Measurements from ENCODE around the gene SOWAHA.

The SOWAHA gene

GRCh38 chr5:132825834-132826391 is 12.8 kb downstream of the SOWAHA start:
- DNase-seq (ENCODE audit: low read depth, low spot score) = no peak

DNA sequence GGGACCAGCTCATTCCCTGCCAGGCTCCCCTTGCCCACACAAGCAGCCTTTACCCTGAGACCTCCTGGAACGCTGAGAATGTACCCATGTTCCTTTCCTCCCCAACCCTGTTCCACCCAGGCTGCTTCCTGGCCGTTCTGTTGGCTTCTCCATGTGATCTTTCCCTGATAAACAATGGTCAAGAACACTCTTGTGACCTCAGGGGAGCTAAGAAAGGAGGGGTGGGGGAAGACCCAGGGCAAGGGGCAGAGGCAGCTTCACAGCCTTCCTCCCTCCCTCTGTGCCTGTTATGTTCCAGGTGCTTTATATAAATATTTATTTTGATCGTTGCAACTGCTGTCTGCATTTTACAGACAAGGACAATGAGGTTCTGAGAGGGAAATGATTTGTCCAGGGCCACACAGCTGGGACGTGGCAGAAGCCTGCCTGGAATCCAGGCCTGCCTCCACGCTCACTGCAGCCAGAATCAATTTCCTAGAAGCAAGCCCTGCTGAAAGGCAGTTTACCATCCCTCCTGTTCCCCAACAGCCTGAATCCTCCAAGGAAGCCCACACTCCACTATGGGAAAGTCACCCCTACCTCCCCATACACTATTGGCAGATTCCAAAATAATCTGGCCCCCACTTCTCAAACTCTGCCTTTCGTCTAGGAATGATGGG is 13.5 kb downstream of the SOWAHA start:
- no peak for DNase-seq (ENCODE audit: low read depth, low spot score)

GRCh38 chr5:132827943-132828673 is 15.0 kb downstream of the SOWAHA start:
- no peak for DNase-seq (ENCODE audit: low read depth, low spot score)

GRCh38 chr5:132828846-132829494 is 15.9 kb downstream of the SOWAHA start:
- no peak for DNase-seq (ENCODE audit: low read depth, low spot score)

- no peak for DNase-seq (ENCODE audit: low read depth, low spot score)
Observed at GRCh38 chr5:132829742-132830435, 16.8 kb downstream of the SOWAHA start.

GRCh38 chr5:132830436-132831094 is 17.5 kb downstream of the SOWAHA start, which contains the start of gene SHROOM1:
Gene SHROOM1, minus strand, starts transcription at chr5:132830647. Its CDS starts 4,507 bp downstream, at chr5:132826140.
- DNase-seq (ENCODE audit: low read depth, low spot score) = no peak

DNA sequence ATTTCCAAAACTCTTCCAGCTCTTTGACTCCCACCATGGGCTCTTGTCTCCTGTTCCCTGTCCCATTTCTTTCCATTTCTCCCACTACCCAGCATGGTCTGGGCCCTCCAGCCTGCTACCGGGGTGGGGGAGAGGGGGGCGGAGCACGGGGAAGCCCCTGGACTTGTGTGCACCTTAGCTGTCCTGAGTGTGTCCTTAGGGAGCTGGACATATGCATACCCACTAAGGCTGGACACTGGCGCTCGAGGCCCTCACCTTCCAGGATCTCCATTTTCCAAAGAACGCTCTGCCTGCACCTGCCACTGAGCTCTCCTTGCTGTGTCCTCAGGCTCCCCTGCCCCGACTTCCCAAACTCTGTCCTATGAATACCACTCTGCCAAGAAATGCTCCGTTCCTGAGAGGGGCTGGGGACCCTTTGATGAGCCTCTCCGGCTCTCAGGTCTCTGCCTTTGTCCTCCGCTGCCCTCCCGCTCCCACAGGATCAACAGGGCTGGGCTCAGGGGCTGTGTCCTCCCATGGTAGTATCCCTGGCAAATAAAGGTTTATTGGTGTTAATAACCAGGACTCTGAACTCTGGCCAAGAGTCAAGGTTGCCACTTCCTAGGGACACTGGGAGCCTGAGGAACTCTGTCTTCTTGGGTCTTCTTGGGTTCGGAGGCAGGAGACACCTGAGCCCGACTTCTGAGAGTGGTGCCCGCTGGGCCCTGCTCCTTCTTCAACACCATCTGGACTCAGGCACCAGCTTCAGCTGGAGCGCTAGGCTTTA is 18.2 kb downstream of the SOWAHA start:
- DNase-seq (ENCODE audit: low read depth, low spot score) = no peak

DNA sequence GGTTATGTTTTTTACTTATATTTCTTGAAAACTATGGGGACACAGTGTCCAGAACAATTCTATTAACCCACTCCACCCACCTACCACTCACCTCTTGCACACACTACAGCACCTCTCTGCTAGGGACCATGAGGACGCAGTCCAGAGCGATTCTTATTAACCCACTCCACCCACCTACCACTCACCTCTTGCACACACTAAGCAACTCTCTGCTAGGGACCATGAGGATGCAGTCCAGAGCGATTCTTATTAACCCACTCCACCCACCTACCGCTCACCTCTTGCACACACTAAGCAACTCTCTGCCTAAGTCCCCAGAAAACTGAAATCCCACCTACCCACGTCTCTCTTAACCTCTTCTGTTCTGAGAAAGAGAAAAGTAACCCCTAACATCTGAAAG is 19.5 kb downstream of the SOWAHA start:
- DNase-seq (ENCODE audit: low read depth, low spot score) = no peak

DNA sequence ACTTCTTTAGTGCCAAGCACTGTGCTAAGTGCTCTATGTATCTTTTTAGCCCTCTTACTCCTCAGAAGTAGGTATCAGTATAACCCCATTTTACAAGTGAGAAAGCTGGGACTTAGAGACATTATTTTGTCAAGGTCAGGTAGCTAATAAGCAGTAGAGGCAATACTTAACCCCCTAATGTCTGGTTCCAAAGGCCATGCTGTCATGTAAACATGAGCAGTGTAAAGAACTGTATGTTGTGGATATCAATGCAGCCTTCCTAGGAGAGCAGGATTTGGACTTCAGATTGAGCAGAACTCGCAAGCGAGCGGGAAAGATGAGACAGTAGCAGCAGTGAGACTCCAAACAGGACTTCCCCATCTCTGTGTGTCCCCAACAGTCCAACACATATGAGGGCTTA is 21.0 kb downstream of the SOWAHA start:
- no peak for DNase-seq (ENCODE audit: low read depth, low spot score)

DNA sequence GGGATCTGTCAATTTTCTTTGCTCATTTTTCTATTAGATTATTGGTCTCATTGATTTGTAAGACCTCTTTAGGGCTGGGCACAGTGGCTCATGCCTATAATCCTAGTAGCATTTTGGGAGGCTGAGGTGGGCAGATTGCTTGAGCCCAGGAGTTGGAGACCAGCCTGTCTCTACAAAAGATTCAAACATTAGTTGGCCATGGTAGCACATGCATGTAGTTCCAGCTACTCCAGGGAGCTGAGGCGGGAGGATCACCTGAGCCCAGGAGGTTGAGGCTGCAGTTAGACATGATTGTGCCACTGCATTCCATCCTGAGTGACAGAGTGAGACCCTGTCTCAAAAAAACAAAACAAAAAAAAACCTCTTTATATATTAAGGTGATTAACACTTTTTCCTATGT is 23.8 kb downstream of the SOWAHA start:
- no peak for DNase-seq (ENCODE audit: low read depth, low spot score)

DNA sequence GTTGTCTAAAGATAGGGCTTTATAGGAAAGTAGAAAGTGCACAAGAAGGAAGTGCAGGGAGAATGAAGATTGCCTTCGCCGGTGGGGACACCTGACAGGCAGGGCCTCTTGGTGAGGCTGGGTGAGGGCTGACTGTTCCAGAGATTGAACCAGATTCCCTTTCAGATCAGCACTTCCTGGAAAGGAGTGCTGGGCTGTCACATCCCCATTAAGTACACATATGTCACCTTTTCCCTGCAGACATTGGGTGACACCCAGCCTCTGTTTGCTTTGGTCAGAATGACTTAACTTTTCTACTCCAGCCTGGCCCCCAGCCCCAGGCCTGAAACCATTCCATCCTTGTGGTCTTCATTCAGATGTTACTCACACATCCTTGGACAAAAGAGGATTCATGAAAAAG is 24.8 kb downstream of the SOWAHA start:
- DNase-seq (ENCODE audit: low read depth, low spot score) = no peak

DNA sequence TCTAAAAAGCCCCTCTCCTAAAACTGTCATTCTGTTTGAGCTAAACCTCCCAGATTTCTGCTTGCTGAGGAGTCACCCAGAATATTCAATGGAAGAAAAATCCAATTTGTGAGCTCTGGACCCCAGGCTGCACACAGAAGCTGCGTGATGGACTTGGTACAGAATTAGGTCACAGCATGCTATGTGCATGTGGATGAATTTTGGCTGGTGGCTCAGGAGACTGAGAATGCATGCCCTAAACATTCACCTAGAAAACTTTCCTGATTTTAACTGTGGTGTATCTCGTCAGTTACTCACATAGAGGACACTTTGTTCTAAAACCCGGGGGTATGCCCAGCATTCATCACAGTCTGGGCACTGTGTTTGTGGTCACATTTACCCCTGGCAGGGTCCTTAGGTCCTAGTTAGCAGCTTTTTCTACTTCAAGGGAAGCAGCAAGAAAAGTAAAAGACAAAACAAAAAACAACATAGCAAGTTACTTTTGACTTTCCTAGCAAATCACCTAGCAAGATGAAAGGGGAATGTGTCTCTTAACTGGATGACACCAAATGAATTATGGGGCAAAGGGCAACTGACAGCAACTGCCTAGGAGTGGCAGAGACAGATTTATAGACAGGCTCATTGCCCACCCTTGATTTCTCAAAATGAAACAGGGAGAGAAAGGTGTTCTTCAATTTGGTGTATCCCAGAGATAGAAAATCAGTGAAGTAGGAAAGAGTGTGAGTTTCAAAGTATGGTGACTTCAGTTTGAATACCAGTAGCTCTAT is 25.6 kb downstream of the SOWAHA start:
- no peak for DNase-seq (ENCODE audit: low read depth, low spot score)

DNA sequence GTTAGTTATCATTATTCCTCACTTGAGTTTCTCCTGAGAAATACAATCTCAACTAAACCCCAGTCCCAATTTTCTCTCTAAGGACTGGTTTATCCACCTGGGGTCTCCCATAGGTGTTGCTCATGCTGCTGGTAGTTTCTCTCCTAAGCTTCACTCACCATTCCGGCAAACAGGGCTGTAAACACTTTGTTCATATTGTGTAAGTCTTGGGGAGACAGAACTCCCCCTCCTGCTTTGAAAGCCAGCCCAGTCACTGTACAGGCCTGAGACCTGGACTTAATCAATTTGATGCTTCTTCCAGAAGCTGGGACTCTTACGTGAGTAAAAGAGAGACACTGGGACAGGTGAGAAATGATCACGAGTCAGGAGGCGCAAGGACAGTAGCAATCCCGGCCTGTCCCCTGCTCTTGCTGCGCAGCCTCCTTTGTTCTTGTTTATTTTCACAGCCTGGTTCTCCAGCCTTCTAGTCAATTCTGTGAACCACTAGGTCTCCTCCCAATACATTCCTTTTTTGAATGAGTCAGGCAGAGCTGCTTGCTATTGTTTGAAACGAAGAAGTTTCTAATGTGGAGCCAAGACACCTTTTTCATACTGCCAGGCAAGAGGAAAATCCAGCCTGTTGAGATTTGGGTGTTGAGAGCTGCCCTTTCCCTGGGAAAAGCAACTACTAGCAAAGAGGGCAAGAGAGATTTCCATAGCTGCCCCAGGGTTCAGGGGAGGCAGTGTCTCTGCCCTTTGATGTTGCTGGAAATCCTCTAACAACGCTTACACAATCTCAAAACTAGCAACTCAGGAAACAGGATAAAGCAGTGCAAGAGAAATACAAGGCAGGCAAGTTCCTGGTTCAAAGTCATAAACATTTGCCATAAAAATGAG is 26.6 kb downstream of the SOWAHA start:
- DNase-seq (ENCODE audit: low read depth, low spot score) = no peak

GRCh38 chr5:132840313-132840712 is 27.2 kb downstream of the SOWAHA start:
- no peak for DNase-seq (ENCODE audit: low read depth, low spot score)

GRCh38 chr5:132840896-132841295 is 27.8 kb downstream of the SOWAHA start:
- DNase-seq (ENCODE audit: low read depth, low spot score) = no peak

- no peak for DNase-seq (ENCODE audit: low read depth, low spot score)
Observed at GRCh38 chr5:132841305-132841704, 28.2 kb downstream of the SOWAHA start.

DNA sequence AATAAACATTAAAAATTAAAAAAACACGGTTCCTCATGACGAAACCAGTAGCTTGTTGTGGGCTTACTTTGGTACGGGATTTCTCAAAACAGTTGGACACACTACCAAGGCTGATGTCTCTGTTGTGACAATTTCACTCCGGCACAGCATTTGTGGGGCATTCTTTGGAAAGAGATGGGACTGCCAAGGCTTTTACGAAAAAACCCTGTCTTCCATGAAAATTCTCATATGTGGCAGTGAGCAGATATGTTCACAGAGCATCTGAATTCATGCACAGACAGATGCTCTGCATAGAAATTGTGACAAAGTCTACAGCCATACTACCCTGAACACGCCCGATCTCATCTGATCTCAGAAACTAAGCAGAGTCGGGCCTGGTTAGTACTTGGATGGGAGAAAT is 35.2 kb downstream of the SOWAHA start:
- no peak for DNase-seq (ENCODE audit: low read depth, low spot score)

GRCh38 chr5:132849347-132849746 is 36.2 kb downstream of the SOWAHA start:
- DNase-seq (ENCODE audit: low read depth, low spot score) = no peak

GRCh38 chr5:132850066-132850465 is 37.0 kb downstream of the SOWAHA start:
- no peak for DNase-seq (ENCODE audit: low read depth, low spot score)

Measured in brain pericyte (primary cell).